HepG2 (cell line): ENCODE data around the gene ACVRL1. TPM values are rescaled to one million over a fixed set of nuclear protein-coding genes. Genes with fewer than 3 reads are reported as not detected.

Source experiments
- CTCF ChIP-seq: sonication (generic); formaldehyde crosslinking; IDR thresholded peaks from 2 replicates; pipeline ENCODE4 v1.5.0; 2020; ENCODE audit warnings: mild to moderate bottlenecking, missing genetic modification reagents, moderate library complexity
- LBX2 ChIP-seq: sonication (generic); formaldehyde crosslinking; IDR thresholded peaks from 2 replicates; pipeline ENCODE4 v1.5.0; 2020; ENCODE audit warnings: missing genetic modification reagents, mild to moderate bottlenecking, borderline replicate concordance
- PITX1 ChIP-seq: sonication (generic); formaldehyde crosslinking; IDR thresholded peaks from 2 replicates; pipeline ENCODE4 v1.5.1; 2020; ENCODE audit warnings: mild to moderate bottlenecking, missing genetic modification reagents
- PRDM15 ChIP-seq: sonication (generic); formaldehyde crosslinking; IDR thresholded peaks from 2 replicates; pipeline ENCODE4 v1.4.0; 2020; ENCODE audit warnings: missing genetic modification reagents
- RAD21 ChIP-seq: fragments of 450-650 bp; formaldehyde crosslinking; IDR thresholded peaks from 2 replicates; pipeline ENCODE4 v1.5.0; 2020; ENCODE audit warnings: mild to moderate bottlenecking
- STAG1 ChIP-seq: sonication (generic); formaldehyde crosslinking; IDR thresholded peaks from 2 replicates; pipeline ENCODE4 v1.4.0; 2020; ENCODE audit warnings: missing genetic modification reagents
- TCF12 ChIP-seq, 2 experiments: fragments of 450-650 bp in 1 of 2; sonication (generic) in 1 of 2; formaldehyde crosslinking in 1 of 2; IDR thresholded peaks; 2 replicates each; pipeline versions ENCODE4 v1.6.1 to v1.8.0; 2017 to 2022; ENCODE audit warnings: antibody characterized with exemption in 1 of 2, mild to moderate bottlenecking in 1 of 2, missing genetic modification reagents in 1 of 2, moderate library complexity in 1 of 2
- ZNF629 ChIP-seq: sonication (generic); formaldehyde crosslinking; conservative IDR thresholded peaks from 2 replicates; pipeline ENCODE4 v1.5.0; 2020; ENCODE audit warnings: missing genetic modification reagents
- polyA plus RNA-seq, 8 experiments: library from polyadenylated mRNA; depleted of rRNA in 3 of 8; stranded (reverse) in 7 of 8; unstranded in 1 of 8; fragments of >200 nt; fragmentation: Illumina TruSeq in 4 of 8; extraction: Trizol in 4 of 8; gene quantifications; 2 replicates each; pipeline versions ENCODE4 v1.2.1 to v1.2.3, GENCODE V29; 2011 to 2016; ENCODE audit warnings: low read depth in 4 of 8, missing spikeins in 1 of 8, mixed read lengths in 1 of 8; ENCODE audit not compliant: insufficient read depth in 1 of 8
- total RNA-seq, 5 experiments: library from RNA; depleted of rRNA; stranded (reverse); fragments of >200 nt; fragmentation: Illumina TruSeq; extraction: Trizol; gene quantifications; 2 replicates each; pipeline ENCODE4 v1.2.3, GENCODE V29; 2016; ENCODE audit warnings: low read depth in 1 of 5

ACVRL1 gene
- total and polyA plus RNA-seq, 2 of the 13 experiments (the other 11 are each of a cell fraction or from before 2014, with no cell fraction given): not detected

- TF ChIP-seq CTCF (CRISPR knock-in tag): peak; percentile 67
- TF ChIP-seq TCF12 (IDR thresholded peaks at IDR 0.05): no peak
- no peak for TF ChIP-seq TCF12 (CRISPR knock-in tag; IDR thresholded peaks at IDR 0.05)
- no peak for TF ChIP-seq PITX1 (CRISPR knock-in tag)
- TF ChIP-seq LBX2: no peak
- TF ChIP-seq STAG1 (CRISPR knock-in tag): peak; percentile 79
- no peak for TF ChIP-seq ZNF629 (CRISPR knock-in tag)
- no peak for TF ChIP-seq PRDM15 (CRISPR knock-in tag)
- peak; percentile 15; the same call in 1 of the 2 replicates for TF ChIP-seq RAD21
Measured at GRCh38 chr12:51926718-51927117, 19.4 kb downstream of the ACVRL1 start (continued).
